GM19328 (cell line): Measurements from ENCODE around the gene GPR137.

Experiments
- ATAC-seq: cut with Tn5 transposase; IDR thresholded peaks from one replicate; pipeline ENCODE4 v1.9.1; 2021; ENCODE audit warnings: mild to moderate bottlenecking, moderate library complexity; ENCODE audit not compliant: unreplicated experiment

GPR137 gene

DNA sequence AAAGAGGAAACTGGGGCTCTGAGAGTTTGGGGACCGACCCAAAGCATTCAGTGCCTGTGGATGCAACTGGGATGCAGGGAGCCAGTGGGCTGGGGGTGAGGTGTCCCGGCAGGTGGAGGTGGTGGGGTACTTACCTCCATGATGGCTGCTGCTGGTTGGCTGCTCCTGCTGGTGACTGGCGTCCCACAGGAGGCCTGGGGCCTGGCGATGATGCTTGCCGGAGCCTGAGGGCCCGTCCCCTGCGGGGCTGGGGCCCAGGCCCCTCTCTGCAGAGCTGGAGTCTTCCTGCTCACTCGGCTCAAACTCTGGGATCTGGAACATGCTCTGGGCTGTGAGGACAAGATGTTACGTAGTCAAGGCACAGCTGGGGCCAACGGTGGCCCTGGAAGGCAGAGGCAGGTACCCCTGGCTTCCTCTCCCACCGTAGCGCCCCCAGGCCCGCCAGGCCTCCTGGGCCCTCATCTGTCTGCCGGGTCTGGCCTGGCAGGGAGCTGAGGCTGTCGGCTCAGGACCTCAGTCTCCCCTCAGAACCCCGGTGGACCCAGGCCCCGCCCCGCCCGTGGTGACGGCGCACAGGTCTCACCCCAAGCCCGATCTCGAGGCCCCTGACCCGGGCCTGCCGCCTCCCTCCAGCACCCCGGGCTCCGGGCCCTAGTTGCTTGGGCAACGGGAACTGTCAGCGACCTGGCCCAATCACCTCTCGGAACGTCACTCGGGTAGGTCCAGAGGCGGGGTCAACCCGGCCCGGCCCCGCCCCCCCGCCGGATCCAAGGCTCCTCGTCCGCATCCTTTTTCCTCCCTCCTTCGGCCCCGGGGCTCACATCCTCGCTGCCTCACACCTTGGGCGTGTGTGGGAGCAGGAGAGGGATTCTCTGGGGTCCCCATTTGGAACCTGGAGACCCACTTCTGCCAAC lies 1.3 kb upstream of the GPR137 start, which contains the start of gene BAD:
Gene BAD, minus strand, starts transcription at position 618 of the 914 bp plus-strand sequence. Its CDS starts 297 bp downstream, at position 321.
- peak; percentile 73 for ATAC-seq

DNA sequence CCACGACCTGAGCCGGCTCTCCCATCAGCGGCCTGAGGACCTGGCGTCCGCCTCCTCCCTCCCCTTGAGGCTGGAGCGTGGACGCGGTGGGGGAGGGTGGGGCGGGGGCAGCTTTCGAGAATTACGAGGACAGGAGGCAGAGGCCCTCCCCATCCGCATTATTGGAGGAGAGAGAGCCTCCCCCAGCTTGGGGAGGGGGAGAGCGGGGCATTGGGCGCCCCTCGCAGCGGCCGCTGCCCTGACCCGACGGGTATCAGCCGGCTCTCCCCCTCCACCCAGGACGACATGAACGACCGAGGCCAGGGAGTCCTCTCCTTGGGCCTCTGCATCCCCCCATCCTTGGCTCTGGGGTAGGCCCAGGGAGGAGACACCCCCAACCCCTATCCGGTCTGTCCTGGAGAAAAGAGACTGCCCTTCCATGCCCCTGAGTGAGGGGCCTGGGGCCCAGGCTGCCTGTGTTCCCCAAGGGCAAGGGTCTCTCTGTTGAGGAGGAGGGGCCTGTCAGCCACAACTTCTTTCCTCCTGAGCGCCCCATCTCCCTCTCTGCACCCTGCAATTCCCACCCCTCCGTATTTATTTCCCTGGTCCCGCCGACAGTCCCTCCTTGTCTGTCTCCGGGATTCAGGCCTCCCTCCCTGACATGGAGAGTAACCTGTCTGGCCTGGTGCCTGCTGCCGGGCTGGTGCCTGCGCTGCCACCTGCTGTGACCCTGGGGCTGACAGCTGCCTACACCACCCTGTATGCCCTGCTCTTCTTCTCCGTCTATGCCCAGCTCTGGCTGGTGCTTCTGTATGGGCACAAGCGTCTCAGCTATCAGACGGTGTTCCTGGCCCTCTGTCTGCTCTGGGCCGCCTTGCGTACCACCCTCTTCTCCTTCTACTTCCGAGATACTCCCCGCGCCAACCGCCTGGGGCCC lies 495 bp downstream of the GPR137 start:
- ATAC-seq, result no peak

DNA sequence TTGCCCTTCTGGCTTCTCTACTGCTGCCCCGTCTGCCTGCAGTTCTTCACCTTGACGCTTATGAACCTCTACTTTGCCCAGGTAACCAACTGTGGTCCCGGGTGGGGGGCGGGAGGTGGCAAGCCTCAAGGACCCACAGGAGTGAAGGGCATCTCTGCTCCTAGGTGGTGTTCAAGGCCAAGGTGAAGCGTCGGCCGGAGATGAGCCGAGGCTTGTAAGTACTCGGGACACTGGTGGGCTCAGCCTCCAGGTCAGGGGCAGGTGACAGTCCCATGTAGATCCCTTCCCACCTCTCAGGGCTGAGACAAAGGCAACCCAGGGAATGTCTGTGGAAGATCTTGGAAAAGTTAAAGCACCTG lies 1.1 kb downstream of the GPR137 start:
- ATAC-seq, result no peak

DNA sequence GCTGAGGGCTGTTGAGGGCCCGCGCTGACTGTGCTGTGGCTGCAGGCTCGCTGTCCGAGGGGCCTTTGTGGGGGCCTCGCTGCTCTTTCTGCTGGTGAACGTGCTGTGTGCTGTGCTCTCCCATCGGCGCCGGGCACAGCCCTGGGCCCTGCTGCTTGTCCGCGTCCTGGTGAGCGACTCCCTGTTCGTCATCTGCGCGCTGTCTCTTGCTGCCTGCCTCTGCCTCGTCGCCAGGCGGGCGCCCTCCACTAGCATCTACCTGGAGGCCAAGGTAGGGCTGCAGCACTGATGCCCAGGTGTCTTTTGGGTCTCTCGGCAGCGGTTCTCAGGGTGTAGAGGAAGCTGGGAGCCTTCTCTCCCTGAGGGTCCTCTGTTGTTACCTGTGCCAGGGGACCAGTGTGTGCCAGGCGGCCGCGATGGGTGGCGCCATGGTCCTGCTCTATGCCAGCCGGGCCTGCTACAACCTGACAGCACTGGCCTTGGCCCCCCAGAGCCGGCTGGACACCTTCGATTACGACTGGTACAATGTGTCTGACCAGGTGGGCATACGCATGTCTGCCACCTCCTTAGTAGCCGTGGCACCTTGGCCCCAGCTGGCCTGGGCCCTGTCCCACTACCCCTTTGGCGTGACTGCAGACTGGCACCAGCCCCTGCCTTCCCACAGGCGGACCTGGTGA lies 2.2 kb downstream of the GPR137 start:
- no peak for ATAC-seq

DNA sequence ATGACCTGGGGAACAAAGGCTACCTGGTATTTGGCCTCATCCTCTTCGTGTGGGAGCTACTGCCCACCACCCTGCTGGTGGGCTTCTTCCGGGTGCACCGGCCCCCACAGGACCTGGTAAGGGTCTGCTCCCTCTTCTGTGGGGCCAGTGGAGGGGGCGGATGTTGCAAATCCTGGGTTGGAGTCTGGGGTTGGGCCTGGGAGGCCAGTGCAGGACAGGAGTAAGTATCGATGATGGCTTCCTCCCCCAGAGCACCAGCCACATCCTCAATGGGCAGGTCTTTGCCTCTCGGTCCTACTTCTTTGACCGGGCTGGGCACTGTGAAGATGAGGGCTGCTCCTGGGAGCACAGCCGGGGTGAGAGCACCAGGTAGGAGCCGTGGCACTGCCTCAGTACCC lies 2.7 kb downstream of the GPR137 start:
- ATAC-seq, result no peak

DNA sequence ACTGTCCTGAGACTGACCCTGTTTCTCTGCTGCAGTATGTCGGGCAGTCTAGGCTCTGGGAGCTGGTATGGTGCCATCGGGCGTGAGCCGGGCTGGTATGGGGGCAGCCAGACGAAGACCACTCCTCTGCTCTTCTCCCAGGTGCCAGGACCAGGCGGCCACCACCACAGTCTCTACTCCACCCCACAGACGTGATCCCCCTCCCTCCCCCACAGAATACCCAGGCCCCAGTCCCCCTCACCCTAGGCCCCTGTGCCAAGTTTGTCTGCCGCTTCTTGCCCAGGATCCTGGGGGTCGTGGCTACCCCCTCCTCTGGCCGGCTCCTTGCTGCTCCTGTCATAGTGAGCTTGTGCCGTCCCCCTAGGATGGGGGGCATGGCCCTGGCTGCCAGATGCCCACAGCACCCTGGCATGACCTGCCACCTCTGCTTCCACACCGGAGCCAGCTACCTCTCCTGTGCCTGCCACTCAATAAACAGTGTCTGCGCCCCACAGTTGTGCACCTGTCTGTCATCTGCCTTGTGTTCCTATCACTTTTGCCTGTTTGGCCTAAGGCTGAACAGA lies 3.4 kb downstream of the GPR137 start:
- no peak for ATAC-seq

DNA sequence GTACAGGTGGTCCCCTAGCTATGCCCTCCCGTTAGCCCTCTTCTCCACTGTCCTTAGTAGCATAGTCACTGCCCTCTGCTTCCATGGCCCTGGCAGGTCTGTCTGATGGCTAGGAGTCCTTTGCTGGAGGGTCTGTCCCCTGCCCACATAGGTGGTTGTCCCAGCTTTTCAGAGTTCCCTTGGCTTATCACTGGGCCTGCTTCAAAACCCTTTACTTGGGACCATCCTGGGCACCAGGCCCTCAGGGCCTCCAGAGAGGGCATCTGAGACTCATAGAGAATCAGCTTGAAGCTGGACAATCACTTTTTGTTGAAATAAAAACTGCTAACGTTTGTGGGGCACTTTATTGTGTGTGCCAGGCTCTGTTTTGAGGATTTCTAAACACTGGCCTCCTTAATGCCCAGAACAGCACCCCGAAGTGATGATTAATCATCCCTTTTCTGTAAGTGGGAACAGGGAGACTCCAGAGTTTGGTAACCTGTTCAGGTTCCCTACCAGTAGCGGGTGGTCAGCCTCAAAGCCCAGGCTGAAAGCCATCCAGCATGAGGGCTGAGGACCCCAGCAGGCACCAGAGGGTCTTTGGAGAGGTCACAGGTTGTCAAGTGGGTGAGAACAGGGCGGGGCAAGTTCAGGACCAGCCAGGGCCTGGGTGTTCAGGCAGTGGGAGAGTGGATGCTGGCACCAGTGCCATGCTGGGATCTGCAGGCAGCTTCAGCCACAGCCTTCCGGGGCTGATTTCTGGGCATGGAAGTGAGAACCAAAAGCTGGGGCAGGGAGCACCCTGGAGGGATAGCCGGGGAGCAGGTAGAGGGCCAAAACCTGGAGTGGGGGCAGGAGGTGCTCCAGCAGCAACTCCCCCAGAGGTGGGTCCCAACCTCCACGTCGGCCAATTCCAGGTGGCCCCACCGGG lies 5.0 kb downstream of the GPR137 start:
- ATAC-seq, result no peak

DNA sequence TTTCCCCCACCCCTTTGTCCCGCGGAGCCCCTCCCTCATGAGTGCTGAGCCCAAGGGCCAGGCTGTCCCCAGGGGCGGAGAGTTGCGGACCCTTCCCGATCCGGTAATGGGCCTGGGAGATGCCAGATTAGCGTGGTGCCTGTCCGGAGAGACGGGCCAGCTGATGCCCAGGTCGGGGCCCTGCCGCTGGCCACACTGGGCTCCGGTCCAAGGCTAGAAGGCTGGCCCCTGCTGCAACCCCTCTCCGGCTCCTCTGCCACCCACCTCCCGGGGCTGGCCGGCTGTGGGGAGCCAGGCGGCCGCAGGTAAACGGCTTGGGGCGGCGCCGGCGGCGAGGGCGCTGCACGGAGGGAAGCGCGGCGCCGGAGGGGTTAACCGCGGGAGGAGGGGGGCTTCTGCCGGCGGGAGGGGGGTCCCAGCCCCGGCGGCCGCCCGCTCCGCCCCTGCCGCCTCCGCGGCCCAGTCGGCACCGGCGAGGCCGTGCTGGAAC lies 5.7 kb downstream of the GPR137 start, which contains the start of gene KCNK4:
Gene KCNK4, plus strand, starts transcription at position 41 of the 490 bp plus-strand sequence. CDS start 1,717 bp downstream, outside the sequence.
- no peak for ATAC-seq

DNA sequence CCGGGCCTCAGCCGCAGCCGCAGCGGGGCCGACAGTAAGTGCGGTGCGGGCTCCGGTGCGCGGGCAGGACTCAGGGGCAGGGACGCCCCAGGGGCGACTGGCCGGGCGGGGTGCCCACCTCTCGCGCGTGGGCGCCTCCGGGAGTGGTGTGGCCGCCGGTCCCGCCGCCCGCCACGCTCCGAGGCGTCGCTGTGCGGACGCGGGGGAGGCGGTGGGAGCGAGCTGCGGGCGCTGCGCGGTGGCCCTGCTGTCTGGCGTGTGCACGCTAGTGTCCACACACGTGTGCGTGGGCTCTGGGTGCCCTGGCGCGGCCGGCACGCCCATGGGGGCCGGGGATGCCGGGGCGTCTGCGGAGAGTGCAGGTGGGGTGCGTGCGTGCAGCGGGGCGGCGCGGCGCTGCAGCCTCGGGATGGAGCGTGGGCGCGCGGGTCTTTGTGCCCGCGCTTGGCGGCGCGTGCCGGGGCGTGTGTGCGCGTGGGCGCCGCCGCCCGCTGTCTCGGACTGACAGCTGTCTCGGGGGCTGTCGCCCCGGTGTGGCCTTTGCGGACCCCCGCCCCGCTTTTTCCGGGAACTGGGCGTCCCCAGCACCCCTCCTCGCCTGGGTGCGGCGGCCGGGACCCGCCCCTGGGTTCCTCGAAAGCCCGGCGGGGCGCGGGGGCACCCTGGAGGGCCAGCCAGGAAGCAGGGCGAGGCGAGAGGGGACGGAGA lies 6.3 kb downstream of the GPR137 start:
- no peak for ATAC-seq

DNA sequence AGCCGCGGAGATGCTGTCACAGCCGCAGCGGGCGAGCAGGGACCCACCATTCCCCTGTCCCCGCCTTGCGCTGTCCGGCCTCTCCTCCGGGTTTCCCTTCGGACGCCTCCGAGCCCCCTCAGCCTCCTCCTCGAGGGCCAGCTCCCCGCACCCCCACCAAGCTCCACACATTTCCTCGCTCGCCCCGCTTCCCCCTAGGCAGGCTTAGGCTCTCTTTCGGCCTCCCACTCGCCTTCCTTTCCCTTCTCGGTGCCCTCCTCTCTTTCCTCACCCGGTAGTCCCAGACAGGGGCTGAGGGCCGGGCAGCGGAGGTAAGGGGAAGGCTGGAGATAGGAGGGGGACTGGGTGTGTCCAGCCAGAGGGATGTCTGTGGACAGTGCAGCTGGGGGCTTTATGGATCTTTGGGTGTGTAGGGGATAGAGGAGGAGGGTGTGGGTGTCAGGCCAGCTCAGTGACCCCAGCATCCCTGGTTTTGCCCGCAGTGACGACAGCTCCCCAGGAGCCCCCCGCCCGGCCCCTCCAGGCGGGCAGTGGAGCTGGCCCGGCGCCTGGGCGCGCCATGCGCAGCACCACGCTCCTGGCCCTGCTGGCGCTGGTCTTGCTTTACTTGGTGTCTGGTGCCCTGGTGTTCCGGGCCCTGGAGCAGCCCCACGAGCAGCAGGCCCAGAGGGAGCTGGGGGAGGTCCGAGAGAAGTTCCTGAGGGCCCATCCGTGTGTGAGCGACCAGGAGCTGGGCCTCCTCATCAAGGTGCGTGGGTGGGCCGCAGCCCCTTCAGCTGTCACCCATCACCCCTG lies 7.0 kb downstream of the GPR137 start:
- no peak for ATAC-seq

DNA sequence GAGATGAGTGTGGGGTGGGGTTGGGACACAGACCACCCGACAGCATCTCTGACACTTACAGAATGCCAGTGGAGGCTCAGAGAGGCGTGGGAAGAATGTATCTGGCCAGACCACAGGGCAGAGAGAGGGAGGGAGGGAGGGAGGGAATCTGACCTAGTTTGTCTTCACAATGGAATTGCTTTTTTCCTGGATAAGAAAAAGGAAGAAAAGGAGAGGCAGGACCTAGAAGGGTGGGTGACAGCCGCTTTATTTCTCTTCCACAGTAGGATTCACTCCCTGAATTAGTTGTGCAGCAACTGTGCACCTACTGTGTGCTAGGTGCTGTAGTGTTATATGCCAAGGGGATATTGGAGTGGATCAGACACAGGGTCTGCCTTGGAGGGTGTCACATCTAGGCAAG lies 9.1 kb downstream of the GPR137 start:
- ATAC-seq, result no peak

DNA sequence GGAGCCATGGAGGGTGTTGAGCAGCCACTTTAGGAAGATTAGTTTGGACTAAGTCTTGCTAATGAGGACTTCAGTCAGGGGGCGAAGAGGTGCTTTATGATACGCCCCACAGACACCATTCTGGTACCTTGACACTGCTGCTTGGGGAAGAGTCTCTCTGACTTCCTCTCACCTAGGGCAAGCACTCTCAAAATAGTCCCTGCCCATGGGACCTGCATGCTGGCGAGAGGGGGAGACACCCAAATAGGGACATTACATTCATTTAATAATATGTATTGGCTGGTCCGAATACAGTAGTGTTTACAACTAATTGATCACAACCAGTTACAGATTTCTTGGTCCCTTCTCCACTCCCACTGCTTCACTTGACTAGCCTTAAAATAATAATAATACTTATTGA lies 10.1 kb downstream of the GPR137 start:
- ATAC-seq, result no peak

DNA sequence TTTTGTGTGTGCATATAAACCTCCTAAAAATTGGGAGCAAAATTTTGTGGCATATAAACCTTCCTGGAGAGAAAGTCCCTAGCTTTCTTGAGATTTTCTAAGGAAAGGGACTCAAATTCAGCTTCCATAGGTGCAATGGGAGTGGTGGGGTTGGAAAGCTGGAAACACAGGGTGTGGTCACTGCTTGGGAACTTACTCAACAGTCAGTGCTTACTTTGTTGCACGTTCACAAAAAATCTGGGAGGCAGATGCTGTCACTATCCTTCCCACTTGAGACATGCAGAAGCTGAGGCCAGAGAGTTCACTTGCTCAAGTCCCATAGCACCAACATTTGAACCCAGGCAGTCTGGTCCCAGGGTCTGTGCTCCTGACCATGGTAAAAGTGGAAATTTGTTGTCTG lies 10.6 kb downstream of the GPR137 start:
- no peak for ATAC-seq

DNA sequence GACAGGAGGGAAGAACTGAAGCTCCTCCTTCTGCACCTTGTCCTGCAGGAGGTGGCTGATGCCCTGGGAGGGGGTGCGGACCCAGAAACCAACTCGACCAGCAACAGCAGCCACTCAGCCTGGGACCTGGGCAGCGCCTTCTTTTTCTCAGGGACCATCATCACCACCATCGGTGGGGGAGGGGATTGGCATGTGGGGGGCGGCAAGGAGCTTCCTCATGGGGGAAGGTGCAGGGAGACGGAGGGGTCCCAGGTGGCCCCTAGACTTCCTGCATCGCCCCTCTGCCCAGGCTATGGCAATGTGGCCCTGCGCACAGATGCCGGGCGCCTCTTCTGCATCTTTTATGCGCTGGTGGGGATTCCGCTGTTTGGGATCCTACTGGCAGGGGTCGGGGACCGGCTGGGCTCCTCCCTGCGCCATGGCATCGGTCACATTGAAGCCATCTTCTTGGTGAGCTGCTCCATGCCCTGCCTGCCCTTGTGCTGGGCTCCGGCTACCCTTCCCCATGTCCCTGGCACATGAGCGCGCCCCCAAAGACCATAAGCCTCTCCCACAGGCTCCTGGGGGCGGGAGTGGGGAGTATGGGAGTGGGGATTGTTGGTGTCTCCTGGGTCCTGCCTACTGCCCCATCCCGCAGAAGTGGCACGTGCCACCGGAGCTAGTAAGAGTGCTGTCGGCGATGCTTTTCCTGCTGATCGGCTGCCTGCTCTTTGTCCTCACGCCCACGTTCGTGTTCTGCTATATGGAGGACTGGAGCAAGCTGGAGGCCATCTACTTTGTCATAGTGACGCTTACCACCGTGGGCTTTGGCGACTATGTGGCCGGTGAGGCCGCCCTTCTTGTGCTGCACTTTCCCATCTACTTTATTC lies 11.4 kb downstream of the GPR137 start:
- ATAC-seq, result no peak

DNA sequence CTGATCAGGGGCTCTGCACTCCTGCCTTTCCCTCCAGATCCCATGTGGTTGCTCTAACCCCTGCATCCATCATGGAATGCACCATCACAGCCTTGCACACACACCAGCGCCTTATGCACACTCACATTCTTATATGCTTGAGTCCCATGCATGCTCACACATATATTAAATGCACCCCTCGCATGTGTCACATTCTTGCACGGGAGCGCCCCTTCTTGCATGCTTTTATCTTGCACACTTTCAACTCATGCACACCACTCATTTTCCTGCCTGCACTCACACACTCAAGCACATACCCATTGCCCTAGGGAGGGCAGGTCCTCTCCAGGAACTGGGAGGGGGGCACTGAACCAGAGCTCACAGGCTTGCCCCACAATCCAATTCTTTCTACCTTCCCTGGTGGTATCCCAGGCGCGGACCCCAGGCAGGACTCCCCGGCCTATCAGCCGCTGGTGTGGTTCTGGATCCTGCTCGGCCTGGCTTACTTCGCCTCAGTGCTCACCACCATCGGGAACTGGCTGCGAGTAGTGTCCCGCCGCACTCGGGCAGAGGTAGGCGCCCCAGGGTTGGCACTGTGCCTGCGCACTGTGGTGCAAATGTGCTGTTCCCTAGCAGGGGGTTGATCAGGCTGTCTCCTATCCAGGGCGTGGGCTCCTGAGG lies 12.2 kb downstream of the GPR137 start:
- ATAC-seq, result no peak

DNA sequence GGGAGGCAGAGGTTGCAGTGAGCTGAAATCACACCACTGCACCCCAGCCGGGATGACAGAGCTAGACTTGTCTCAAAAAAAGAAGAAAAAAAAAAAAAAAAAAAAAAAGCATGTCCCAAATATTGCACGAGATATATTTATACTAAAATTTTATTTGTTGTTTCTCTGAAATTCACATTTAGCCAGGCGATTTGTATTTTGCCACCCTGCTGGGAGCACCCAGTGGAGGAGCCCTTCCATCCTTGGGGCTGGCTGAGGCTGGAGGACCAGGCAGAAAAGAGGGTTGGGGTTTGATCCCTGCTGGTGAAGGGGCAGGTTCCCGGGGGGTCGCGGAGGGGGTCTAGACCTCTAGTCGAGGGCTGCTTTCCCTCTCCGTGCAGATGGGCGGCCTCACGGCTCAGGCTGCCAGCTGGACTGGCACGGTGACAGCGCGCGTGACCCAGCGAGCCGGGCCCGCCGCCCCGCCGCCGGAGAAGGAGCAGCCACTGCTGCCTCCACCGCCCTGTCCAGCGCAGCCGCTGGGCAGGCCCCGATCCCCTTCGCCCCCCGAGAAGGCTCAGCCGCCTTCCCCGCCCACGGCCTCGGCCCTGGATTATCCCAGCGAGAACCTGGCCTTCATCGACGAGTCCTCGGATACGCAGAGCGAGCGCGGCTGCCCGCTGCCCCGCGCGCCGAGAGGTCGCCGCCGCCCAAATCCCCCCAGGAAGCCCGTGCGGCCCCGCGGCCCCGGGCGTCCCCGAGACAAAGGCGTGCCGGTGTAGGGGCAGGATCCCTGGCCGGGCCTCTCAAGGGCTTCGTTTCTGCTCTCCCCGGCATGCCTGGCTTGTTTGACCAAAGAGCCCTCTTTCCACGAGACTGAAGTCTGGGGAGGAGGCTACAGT lies 13.6 kb downstream of the GPR137 start:
- no peak for ATAC-seq
